Muscle of arm (tissue), 14 donors: ENCODE measurements around the gene METTL26. TPM values are rescaled to one million over a fixed set of nuclear protein-coding genes. Genes with fewer than 3 reads are reported as not detected.
A peak's percentile ranks its signal among the peaks of the same experiment; 100 is the strongest.

Experiments
- DNase-seq: peaks from one replicate; pipeline ENCODE4 v3.0.0-alpha.2; 2013
- long read RNA-seq, 11 donors: transcript quantifications; one replicate each; lab custom pipeline, GENCODE V29; 2026
- polyA plus RNA-seq, 12 donors: library from polyadenylated mRNA; unstranded; fragments of 120-200 nt; gene quantifications; one replicate each; pipeline ENCODE4 v1.2.1, GENCODE V29; 2013; ENCODE audit not compliant: insufficient read length in 12 of 12

The METTL26 gene
- 10 to 100 TPM in 11 of 12 donors, not detected in 1; 28.9 to 48.1 (median 35.5) TPM for polyA plus RNA-seq
- long read RNA-seq, donor 1, transcript METTL26-202 (3 exons, 544 nt), result minor isoform, 5 of 61 reads
- long read RNA-seq, donor 1, transcript METTL26-206 (3 exons, 1,710 nt), result minor isoform, 8 of 61 reads
- long read RNA-seq, donor 1, transcript METTL26-203 (4 exons, 604 nt), result minor isoform, 8 of 61 reads
- long read RNA-seq, donor 1, transcript METTL26-201 (6 exons, 794 nt), result major isoform, 23 of 61 reads
- long read RNA-seq, donor 1, partial matches to known transcripts, result 0 of 61 reads
- long read RNA-seq, donor 1, other reads (novel, unspliced or antisense), result 5 of 61 reads
- long read RNA-seq, donor 2, transcript METTL26-203 (4 exons, 604 nt), result minor isoform, 5 of 43 reads
- long read RNA-seq, donor 2, transcript METTL26-201 (6 exons, 794 nt), result major isoform, 21 of 43 reads
- long read RNA-seq, donor 2, partial matches to known transcripts, result 0 of 43 reads
- long read RNA-seq, donor 2, other reads (novel, unspliced or antisense), result 0 of 43 reads
- long read RNA-seq, donor 3, transcript METTL26-201 (6 exons, 794 nt), result major isoform, 5 of 15 reads
- long read RNA-seq, donor 3, partial matches to known transcripts, result 0 of 15 reads
- long read RNA-seq, donor 3, other reads (novel, unspliced or antisense), result 0 of 15 reads
- long read RNA-seq, donor 4, transcript METTL26-201 (6 exons, 794 nt), result major isoform, 8 of 12 reads
- long read RNA-seq, donor 4, partial matches to known transcripts, result 0 of 12 reads
- long read RNA-seq, donor 4, other reads (novel, unspliced or antisense), result 0 of 12 reads
- long read RNA-seq, donor 5, transcript METTL26-201 (6 exons, 794 nt), result major isoform, 31 of 55 reads
- long read RNA-seq, donor 5, transcript METTL26-205 (5 exons, 726 nt), result minor isoform, 7 of 55 reads
- long read RNA-seq, donor 5, partial matches to known transcripts, result 0 of 55 reads
- long read RNA-seq, donor 5, other reads (novel, unspliced or antisense), result 0 of 55 reads
- long read RNA-seq, donor 6, partial matches to known transcripts, result 0 of 11 reads
- long read RNA-seq, donor 6, other reads (novel, unspliced or antisense), result 0 of 11 reads
- long read RNA-seq, donor 7, transcript METTL26-205 (5 exons, 726 nt), result major isoform, 5 of 23 reads
- long read RNA-seq, donor 7, partial matches to known transcripts, result 0 of 23 reads
- long read RNA-seq, donor 7, other reads (novel, unspliced or antisense), result 0 of 23 reads
- long read RNA-seq, donor 8, transcript METTL26-205 (5 exons, 726 nt), result minor isoform, 9 of 35 reads
- long read RNA-seq, donor 8, transcript METTL26-201 (6 exons, 794 nt), result major isoform, 17 of 35 reads
- long read RNA-seq, donor 8, partial matches to known transcripts, result 0 of 35 reads
- long read RNA-seq, donor 8, other reads (novel, unspliced or antisense), result 0 of 35 reads
- long read RNA-seq, donor 9, transcript METTL26-201 (6 exons, 794 nt), result major isoform, 13 of 26 reads
- long read RNA-seq, donor 9, partial matches to known transcripts, result 0 of 26 reads
- long read RNA-seq, donor 9, other reads (novel, unspliced or antisense), result 0 of 26 reads
- long read RNA-seq, donor 10, transcript METTL26-203 (4 exons, 604 nt), result minor isoform, 7 of 47 reads
- long read RNA-seq, donor 10, transcript METTL26-205 (5 exons, 726 nt), result minor isoform, 7 of 47 reads
- long read RNA-seq, donor 10, transcript METTL26-201 (6 exons, 794 nt), result major isoform, 16 of 47 reads
- long read RNA-seq, donor 10, partial matches to known transcripts, result 0 of 47 reads
- long read RNA-seq, donor 10, other reads (novel, unspliced or antisense), result 0 of 47 reads
- long read RNA-seq, donor 11, transcript METTL26-204 (4 exons, 558 nt), result minor isoform, 7 of 50 reads
- long read RNA-seq, donor 11, transcript METTL26-205 (5 exons, 726 nt), result minor isoform, 7 of 50 reads
- long read RNA-seq, donor 11, transcript METTL26-201 (6 exons, 794 nt), result major isoform, 17 of 50 reads
- long read RNA-seq, donor 11, transcript METTL26-206 (3 exons, 1,710 nt), result minor isoform, 7 of 50 reads
- long read RNA-seq, donor 11, partial matches to known transcripts, result 0 of 50 reads
- long read RNA-seq, donor 11, other reads (novel, unspliced or antisense), result 0 of 50 reads

GRCh38 chr16:636206-637080, at the start of gene METTL26:
METTL26 (minus strand) TSS chr16:636305; CDS start chr16:636290, 15 bp downstream.
- DNase-seq, result peak; percentile 95

- no peak for DNase-seq
Measured at GRCh38 chr16:684961-685696, 49.0 kb upstream of the METTL26 start.

GRCh38 chr16:684071-684794, 48.1 kb upstream of the METTL26 start, which contains the start of gene JMJD8:
JMJD8 (minus strand) TSS chr16:684334; CDS start chr16:684319, 15 bp downstream.
- DNase-seq, result peak; percentile 96

GRCh38 chr16:683396-684070, 47.4 kb upstream of the METTL26 start:
- no peak for DNase-seq

GRCh38 chr16:682493-683395, 46.6 kb upstream of the METTL26 start:
- DNase-seq, result no peak

- no peak for DNase-seq
Measured at GRCh38 chr16:681746-682427, 45.8 kb upstream of the METTL26 start.

GRCh38 chr16:680967-681745, 45.1 kb upstream of the METTL26 start:
- no peak for DNase-seq

GRCh38 chr16:680625-680945, 44.5 kb upstream of the METTL26 start:
- DNase-seq, result no peak

GRCh38 chr16:679814-680624, 43.9 kb upstream of the METTL26 start, which contains the start of gene STUB1:
STUB1 (plus strand) TSS chr16:680410; CDS start chr16:680526, 116 bp downstream.
- peak; percentile 87 for DNase-seq

- DNase-seq, result peak; percentile 60
Measured at GRCh38 chr16:678858-679813, 43.0 kb upstream of the METTL26 start.

GRCh38 chr16:678209-678857, 42.2 kb upstream of the METTL26 start:
- DNase-seq, result no peak
